Subcutaneous adipose tissue (tissue), 4 donors: ENCODE data around the gene CTSL. TPM values are rescaled to one million over a fixed set of nuclear protein-coding genes. Genes with fewer than 3 reads are reported as not detected.

ENCODE experiments used
- CTCF ChIP-seq: fragments of 450-650 bp; IDR thresholded peaks from one replicate; pipeline ENCODE4 v1.5.1; 2016; ENCODE audit warnings: low read depth, mild to moderate bottlenecking, control low read depth, antibody characterized with exemption, moderate library complexity
- total RNA-seq, 4 donors: library from RNA; depleted of rRNA; stranded (reverse); fragments of >200 nt; gene quantifications; one replicate each; pipeline ENCODE4 v1.1.0, GENCODE V29; 2016

Gene CTSL
- total RNA-seq, 4 donors from 2014 or later, result 113 to 460 (median 173) TPM

GRCh38 chr9:87702921-87703320, 23.0 kb upstream of the CTSL start:
- no peak for TF ChIP-seq CTCF

DNA sequence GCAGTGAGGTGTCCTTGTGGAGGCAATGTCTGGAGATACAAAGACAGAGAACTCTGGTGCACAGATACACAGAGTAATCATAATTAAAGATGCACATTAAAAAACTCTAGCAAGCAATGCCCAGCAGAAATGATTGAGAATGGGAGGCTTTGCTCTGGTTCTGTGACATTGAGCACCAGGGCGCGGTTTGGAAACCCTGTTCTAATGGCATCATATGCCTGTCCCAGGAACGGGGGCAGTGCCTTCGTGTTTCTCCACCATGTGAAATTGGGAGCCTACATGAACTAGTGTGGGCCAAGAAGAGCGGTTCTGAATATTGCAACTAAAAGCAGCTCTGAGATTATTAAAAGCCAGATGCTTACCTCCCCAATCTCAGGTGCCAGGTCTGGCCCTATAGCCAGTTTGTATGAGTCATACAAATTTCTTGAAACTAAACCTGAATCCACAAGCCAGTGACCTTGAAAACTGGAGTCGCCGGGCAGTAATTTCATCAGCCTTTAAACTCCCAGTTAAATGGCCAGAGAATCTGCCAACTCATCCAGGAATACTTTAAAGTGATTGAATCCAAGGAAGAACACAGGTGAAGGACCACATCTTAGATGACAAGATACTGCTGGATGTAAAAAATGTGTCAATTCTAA, 22.2 kb upstream of the CTSL start:
- TF ChIP-seq CTCF, result no peak

DNA sequence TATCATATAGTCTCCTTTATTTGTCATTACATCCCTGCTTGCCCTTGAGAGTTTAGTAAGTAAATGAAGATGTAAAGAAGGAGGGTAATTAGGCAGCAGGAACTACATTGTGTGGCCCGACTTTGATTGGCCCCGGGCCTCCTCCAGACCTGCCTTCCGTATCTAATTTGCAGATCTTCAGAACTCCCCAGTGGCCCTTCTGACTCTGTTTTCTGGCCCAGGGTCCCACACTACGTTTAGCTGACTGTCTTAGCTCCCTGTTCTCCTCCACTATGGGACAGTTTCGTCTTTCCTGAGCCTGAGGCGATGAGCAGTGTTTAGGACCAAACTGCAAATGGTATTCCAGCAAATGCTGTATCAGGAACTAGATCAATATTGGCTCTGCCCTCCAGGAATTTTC, 21.6 kb upstream of the CTSL start:
- no peak for TF ChIP-seq CTCF

- TF ChIP-seq CTCF, result no peak
These were observed 19.7 kb upstream of the CTSL start for GRCh38 chr9:87706066-87706739.

- no peak for TF ChIP-seq CTCF
These were observed 18.0 kb upstream of the CTSL start for GRCh38 chr9:87707805-87708506.

- no peak for TF ChIP-seq CTCF
These were observed 17.4 kb upstream of the CTSL start for GRCh38 chr9:87708546-87708945.

DNA sequence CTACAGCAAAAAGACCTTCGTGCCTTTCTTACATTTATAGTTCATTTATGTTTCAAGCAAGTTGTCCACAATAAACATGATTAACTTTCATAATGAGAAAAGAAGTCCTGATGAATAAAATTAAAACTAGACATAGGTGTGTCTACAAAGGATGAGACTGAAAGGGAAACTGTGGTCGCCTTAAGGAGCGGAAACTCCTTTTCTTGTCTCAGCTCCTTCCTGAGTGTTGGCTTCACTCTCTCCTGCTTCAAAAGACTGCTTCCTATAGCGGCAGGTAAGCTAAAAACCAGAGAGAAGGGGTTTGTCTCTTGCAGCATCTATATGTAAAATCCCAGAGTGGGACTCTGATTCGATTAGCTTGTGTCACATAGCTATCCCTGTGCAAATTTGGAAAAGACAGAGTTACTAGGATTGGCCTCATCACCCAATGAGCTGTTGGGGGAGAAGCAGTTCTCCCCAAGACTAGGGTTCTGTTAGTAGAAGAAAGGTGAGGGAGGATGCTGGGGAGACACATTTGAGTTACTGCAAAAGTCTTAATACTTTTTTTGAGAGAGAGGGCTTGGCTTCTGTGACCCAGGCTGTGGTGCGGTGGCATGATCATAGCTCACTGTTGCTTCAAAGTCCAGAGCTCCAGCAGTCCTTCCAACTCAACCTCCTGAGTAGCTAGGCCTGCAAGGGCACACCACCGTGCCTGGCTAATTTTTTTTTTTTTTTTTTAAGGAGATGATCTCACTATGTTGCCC, 16.8 kb upstream of the CTSL start:
- no peak for TF ChIP-seq CTCF
